Measurements from ENCODE around the gene SIRT3. TPM values are rescaled to one million over a fixed set of nuclear protein-coding genes. Genes with fewer than 3 reads are reported as not detected.

The SIRT3 gene
- total and polyA plus RNA-seq, 2 experiments from 2014 or later: 11.2 to 23.4 TPM

GRCh38 chr11:212150-213100, 23.7 kb downstream of the SIRT3 start:
- H3K79me2 ChIP-seq: peaks cover 33% of the 10 kb centered on the region
- H3K27ac ChIP-seq: no peak overlapping the region
- peaks cover 14% of the 10 kb centered on the region for H3K4me1 ChIP-seq (ENCODE audit: insufficient read depth)
- DNase-seq (ENCODE audit: low spot score): no peak
- H3K9me3 ChIP-seq (ENCODE audit: low read depth): no peaks in the 10 kb centered on the region
- no peak overlapping the region for H3K4me3 ChIP-seq
- H3K27me3 ChIP-seq: no peaks in the 10 kb centered on the region
- no peak overlapping the region for H3K4me2 ChIP-seq
- no peak overlapping the region for H2AFZ ChIP-seq
- H3K9me2 ChIP-seq (replicated peaks; ENCODE audit: insufficient read depth): no peaks in the 10 kb centered on the region
- H3K36me3 ChIP-seq (replicated peaks; ENCODE audit: insufficient read depth, low read depth): no peaks in the 10 kb centered on the region
- TF ChIP-seq EZH2phosphoT487 (IDR thresholded peaks at IDR 0.05; ENCODE audit: low read depth, severe bottlenecking, unreplicated experiment) (no peak), CTCF (IDR thresholded peaks at IDR 0.05; ENCODE audit: poor library complexity) (no peak), EZH2 (IDR thresholded peaks at IDR 0.05; ENCODE audit: borderline replicate concordance) (no peak)
- 92% methylated on average over 17 of the region's 17 CpGs for WGBS (ENCODE audit: low lambda C conversion rate, missing lambda C conversion rate)
- H4K20me1 ChIP-seq (ENCODE audit: insufficient read depth, poor library complexity, severe bottlenecking): peaks cover 10% of the 10 kb centered on the region

GRCh38 chr11:211741-212140, 24.4 kb downstream of the SIRT3 start:
- WGBS (ENCODE audit: low lambda C conversion rate, missing lambda C conversion rate): 98% methylated on average over 9 of the region's 9 CpGs
- H3K36me3 ChIP-seq (replicated peaks; ENCODE audit: insufficient read depth, low read depth): no peaks in the 10 kb centered on the region
- peaks cover 14% of the 10 kb centered on the region for H3K4me1 ChIP-seq (ENCODE audit: insufficient read depth)
- no peak for DNase-seq (ENCODE audit: low spot score)
- no peaks in the 10 kb centered on the region for H3K9me3 ChIP-seq (ENCODE audit: low read depth)
- no peak overlapping the region for H3K4me3 ChIP-seq
- TF ChIP-seq EZH2phosphoT487 (IDR thresholded peaks at IDR 0.05; ENCODE audit: low read depth, severe bottlenecking, unreplicated experiment) (no peak), EZH2 (IDR thresholded peaks at IDR 0.05; ENCODE audit: borderline replicate concordance) (no peak), CTCF (IDR thresholded peaks at IDR 0.05; ENCODE audit: poor library complexity) (no peak)
- H3K4me2 ChIP-seq: no peak overlapping the region
- H3K9me2 ChIP-seq (replicated peaks; ENCODE audit: insufficient read depth): no peaks in the 10 kb centered on the region
- H3K27ac ChIP-seq: no peak overlapping the region
- no peaks in the 10 kb centered on the region for H3K27me3 ChIP-seq
- no peak overlapping the region for H2AFZ ChIP-seq
- peaks cover 36% of the 10 kb centered on the region for H3K79me2 ChIP-seq
- H4K20me1 ChIP-seq (ENCODE audit: insufficient read depth, poor library complexity, severe bottlenecking): peaks cover 10% of the 10 kb centered on the region

- peaks cover 14% of the 10 kb centered on the region for H3K4me1 ChIP-seq (ENCODE audit: insufficient read depth)
- H3K4me3 ChIP-seq: no peak overlapping the region
- TF ChIP-seq EZH2phosphoT487 (IDR thresholded peaks at IDR 0.05; ENCODE audit: low read depth, severe bottlenecking, unreplicated experiment): no peak
- TF ChIP-seq EZH2 (IDR thresholded peaks at IDR 0.05; ENCODE audit: borderline replicate concordance): no peak
- TF ChIP-seq CTCF (IDR thresholded peaks at IDR 0.05; ENCODE audit: poor library complexity): no peak
- no peaks in the 10 kb centered on the region for H3K9me2 ChIP-seq (replicated peaks; ENCODE audit: insufficient read depth)
- H3K27ac ChIP-seq: no peak overlapping the region
- peaks cover 12% of the 10 kb centered on the region for H4K20me1 ChIP-seq (ENCODE audit: insufficient read depth, poor library complexity, severe bottlenecking)
- H3K36me3 ChIP-seq (replicated peaks; ENCODE audit: insufficient read depth, low read depth): no peaks in the 10 kb centered on the region
- H3K27me3 ChIP-seq: no peaks in the 10 kb centered on the region
- H2AFZ ChIP-seq: no peak overlapping the region
- no peak for DNase-seq (ENCODE audit: low spot score)
- H3K4me2 ChIP-seq: no peak overlapping the region
- WGBS (ENCODE audit: low lambda C conversion rate, missing lambda C conversion rate): over 99% methylated on average over 5 of the region's 5 CpGs
- peaks cover 40% of the 10 kb centered on the region for H3K79me2 ChIP-seq
- no peaks in the 10 kb centered on the region for H3K9me3 ChIP-seq (ENCODE audit: low read depth)
Measured at GRCh38 chr11:211295-211694, 24.8 kb downstream of the SIRT3 start.

Measured in hepatocyte (in vitro differentiated cells).